Measurements from ENCODE around the gene CRIP1. TPM values are rescaled to one million over a fixed set of nuclear protein-coding genes. Genes with fewer than 3 reads are reported as not detected.

The CRIP1 gene
- polyA plus RNA-seq, 1 experiment: 0.74 TPM

DNA sequence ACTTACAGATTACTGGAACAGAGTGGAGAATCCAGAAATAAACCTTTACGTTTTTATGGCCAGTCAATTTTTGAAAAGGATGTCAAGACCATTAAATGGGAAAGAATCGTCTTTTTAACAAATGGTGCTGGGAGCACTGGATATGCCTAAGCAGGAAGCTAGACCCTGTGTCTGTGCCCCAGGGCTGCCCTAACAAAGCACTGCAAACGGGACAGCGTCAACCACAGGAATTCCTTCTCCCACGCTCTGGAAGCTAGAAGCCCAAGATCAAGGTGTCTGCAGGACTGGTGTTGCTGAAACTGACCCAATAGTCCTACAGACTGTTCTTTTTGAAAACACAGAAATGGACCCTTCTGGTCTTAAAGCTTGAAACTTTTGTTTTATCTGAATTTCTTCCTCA lies 30.4 kb downstream of the CRIP1 start:
- H3K27me3 ChIP-seq (ENCODE audit: control insufficient read depth, insufficient read depth, low read length): peaks cover 5% of the 10 kb centered on the region
- TF ChIP-seq, protein P1, sequence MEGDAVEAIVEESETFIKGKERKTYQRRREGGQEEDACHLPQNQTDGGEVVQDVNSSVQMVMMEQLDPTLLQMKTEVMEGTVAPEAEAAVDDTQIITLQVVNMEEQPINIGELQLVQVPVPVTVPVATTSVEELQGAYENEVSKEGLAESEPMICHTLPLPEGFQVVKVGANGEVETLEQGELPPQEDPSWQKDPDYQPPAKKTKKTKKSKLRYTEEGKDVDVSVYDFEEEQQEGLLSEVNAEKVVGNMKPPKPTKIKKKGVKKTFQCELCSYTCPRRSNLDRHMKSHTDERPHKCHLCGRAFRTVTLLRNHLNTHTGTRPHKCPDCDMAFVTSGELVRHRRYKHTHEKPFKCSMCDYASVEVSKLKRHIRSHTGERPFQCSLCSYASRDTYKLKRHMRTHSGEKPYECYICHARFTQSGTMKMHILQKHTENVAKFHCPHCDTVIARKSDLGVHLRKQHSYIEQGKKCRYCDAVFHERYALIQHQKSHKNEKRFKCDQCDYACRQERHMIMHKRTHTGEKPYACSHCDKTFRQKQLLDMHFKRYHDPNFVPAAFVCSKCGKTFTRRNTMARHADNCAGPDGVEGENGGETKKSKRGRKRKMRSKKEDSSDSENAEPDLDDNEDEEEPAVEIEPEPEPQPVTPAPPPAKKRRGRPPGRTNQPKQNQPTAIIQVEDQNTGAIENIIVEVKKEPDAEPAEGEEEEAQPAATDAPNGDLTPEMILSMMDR (IDR thresholded peaks at IDR 0.05; ENCODE audit: low read depth, low read length): no peak
- POLR2A ChIA-PET: no interaction called here
- CTCF ChIA-PET: interaction anchor here (0.5 to 2.0 kb wide), 3 partner anchors 11 to 16 kb away, joined by 3 to 6 read pairs (median 6); no protein-coding TSS in a partner anchor
- no peak overlapping the region for H3K4me3 ChIP-seq (ENCODE audit: low read depth, low read length)
- DNase-seq (ENCODE audit: low read depth, low spot score): no peak
- H3K9me3 ChIP-seq (ENCODE audit: control insufficient read depth, insufficient read depth, low read length): no peaks in the 10 kb centered on the region
- H3K27ac ChIP-seq (ENCODE audit: low read depth, low read length): no peak overlapping the region

DNA sequence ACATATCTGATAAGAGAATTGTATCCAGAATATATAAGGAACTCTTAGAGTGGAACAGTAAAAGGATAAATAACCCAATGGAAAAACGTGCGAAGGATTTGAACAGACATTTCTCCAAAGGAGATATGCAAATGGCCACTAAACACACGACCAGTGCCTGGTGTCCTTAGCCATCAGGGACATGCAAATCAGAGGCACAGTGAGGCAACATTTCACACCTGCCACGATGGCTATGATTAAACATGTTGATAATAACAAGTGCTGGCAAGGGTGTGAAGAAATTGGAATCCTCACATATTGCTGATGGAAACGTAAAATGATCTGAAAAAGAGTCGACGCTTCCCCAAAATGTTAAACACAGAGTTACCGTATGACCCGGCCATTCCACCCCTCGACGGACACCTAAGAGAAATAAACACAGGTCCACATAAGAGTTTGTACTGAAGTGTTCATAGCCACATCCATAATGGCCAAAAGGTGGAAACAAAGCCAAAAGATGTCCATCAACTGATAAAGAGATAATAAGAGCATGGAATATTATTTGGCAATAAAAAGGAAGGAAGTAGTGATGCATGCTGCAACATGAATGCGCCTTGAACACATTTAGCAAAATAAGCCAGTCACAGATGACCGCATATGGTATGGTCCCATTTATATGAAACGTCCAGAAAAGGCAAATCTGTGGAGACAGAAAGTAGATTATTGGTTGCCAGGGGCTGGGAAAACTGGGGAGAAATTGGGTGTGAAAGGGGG lies 33.4 kb downstream of the CRIP1 start:
- H3K27ac ChIP-seq (ENCODE audit: low read depth, low read length): no peak overlapping the region
- peaks cover 7% of the 10 kb centered on the region for H3K27me3 ChIP-seq (ENCODE audit: control insufficient read depth, insufficient read depth, low read length)
- CTCF ChIA-PET: no interaction called here
- POLR2A ChIA-PET: interaction anchor here (0.7 kb wide), 1 partner anchor 249 kb away, joined by 4 read pairs; no protein-coding TSS in a partner anchor
- TF ChIP-seq, protein P1 (IDR thresholded peaks at IDR 0.05; ENCODE audit: low read depth, low read length): no peak
- H3K9me3 ChIP-seq (ENCODE audit: control insufficient read depth, insufficient read depth, low read length): no peaks in the 10 kb centered on the region
- DNase-seq (ENCODE audit: low read depth, low spot score): no peak
- H3K4me3 ChIP-seq (ENCODE audit: low read depth, low read length): no peak overlapping the region

DNA sequence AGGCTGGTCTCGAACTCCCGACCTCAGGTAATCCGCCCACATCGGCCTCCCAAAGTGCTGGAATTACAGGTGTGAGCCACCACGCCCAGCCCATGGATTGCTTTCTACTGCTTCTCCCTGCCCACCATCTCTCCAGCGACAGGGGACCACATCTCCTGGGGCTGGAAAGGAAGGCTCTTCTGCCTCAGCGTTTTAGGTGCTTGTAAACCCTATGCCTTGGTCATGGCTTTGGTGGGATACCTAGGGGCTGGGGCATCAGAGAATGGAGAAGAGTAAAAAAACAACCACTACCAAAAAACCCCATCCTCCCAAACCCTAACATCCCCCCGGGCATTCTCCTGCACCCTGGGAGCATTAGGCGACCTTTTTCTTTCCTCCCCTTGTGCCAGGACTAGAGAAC lies 38.6 kb downstream of the CRIP1 start:
- POLR2A ChIA-PET: no interaction called here
- Histone ChIP-seq H3K9me3 (ENCODE audit: control insufficient read depth, insufficient read depth, low read length) (peaks cover 3% of the 10 kb centered on the region; the same call in 1 of the 2 replicates), H3K27me3 (ENCODE audit: control insufficient read depth, insufficient read depth, low read length) (peaks cover 3% of the 10 kb centered on the region), H3K4me3 (ENCODE audit: low read depth, low read length) (no peak overlapping the region), H3K27ac (ENCODE audit: low read depth, low read length) (no peak overlapping the region)
- TF ChIP-seq, protein P1 (IDR thresholded peaks at IDR 0.05; ENCODE audit: low read depth, low read length): no peak
- no peak for DNase-seq (ENCODE audit: low read depth, low spot score)
- CTCF ChIA-PET: interaction anchor here (0.5 kb wide), 1 partner anchor 97 kb away, joined by 3 read pairs; no protein-coding TSS in a partner anchor

DNA sequence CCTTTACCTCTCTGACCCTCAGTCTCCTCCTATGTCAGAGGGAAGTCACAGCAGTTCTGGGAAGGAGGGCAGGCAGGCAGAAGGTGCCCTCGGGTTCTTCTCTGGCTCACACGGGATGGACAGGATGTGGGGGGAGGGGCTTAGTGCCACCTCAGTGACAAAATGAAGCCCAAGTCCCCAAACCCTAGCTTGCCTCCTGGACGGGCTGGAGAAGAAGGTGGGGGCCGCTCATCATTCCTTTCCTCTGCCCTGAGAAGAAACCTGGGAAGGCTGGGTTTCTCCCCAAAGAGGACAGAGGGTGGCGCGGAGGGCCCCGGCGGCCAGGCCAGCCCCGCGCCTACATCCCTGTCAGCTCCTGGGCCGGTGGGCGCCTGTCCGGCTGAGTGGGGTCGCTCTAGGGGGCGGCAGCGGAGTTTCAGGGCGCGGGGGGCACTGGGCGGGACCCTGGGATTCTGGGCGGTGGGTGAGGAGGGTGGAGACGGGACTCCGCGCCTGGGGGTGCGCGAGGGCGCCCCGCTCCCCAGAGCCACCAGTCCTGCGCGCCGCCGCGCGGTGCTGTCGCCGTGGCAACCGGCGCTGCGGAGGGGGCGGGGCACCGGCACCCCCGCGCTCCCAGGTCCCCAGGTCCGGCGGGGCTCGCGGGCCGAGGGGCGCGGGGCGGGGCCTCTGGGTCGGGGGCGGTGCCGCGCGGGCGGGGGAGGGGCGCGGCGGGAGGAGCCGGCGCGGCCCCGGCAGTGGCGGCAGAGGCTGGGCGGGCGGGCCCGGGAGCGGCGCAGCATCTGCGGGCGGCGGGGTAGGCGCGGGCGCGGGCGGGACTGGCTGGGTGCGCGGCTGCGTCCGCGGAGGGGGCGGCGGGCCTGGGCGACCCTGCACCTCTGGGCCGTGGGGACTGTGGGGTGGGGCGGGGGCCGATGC lies 39.4 kb downstream of the CRIP1 start, which contains the start of gene TMEM121:
Gene TMEM121, plus strand, starts transcription at position 723 of the 915 bp plus-strand sequence. CDS start 2,252 bp downstream, outside the sequence.
- ChIA-PET CTCF (no interaction called here), POLR2A (no interaction called here)
- H3K27ac ChIP-seq (ENCODE audit: low read depth, low read length): no peak within 1 kb of the TSS
- H3K27me3 ChIP-seq (ENCODE audit: control insufficient read depth, insufficient read depth, low read length): peaks cover 3% of the 10 kb centered on the region
- TF ChIP-seq, protein P1 (IDR thresholded peaks at IDR 0.05; ENCODE audit: low read depth, low read length): no peak
- peaks cover 3% of the 10 kb centered on the region; the same call in 1 of the 2 replicates for H3K9me3 ChIP-seq (ENCODE audit: control insufficient read depth, insufficient read depth, low read length)
- DNase-seq (ENCODE audit: low read depth, low spot score): no peak
- H3K4me3 ChIP-seq (ENCODE audit: low read depth, low read length): peak within 1 kb of the TSS; percentile 59
